Esophagus squamous epithelium (tissue), 4 donors: Measurements from ENCODE around the gene RIPOR2.

ENCODE experiments used
- POLR2A ChIP-seq, 4 donors: fragments of 450-650 bp; IDR thresholded peaks; one replicate each; pipeline ENCODE4 v1.6.1; 2017; ENCODE audit warnings: antibody characterized with exemption in 4 of 4, mild to moderate bottlenecking in 4 of 4, moderate library complexity in 3 of 4
- TF ChIP-seq, protein P1 (sequence below), 6 experiments: fragments of 450-650 bp in 4 of 6; fragments of 200-600 bp in 2 of 6; sonication (generic) in 2 of 6; IDR thresholded peaks; one replicate each; pipeline ENCODE4 v1.5.1; 2016 to 2019; ENCODE audit warnings: antibody characterized with exemption in 6 of 6, mild to moderate bottlenecking in 4 of 6, moderate library complexity in 4 of 6

DNA sequence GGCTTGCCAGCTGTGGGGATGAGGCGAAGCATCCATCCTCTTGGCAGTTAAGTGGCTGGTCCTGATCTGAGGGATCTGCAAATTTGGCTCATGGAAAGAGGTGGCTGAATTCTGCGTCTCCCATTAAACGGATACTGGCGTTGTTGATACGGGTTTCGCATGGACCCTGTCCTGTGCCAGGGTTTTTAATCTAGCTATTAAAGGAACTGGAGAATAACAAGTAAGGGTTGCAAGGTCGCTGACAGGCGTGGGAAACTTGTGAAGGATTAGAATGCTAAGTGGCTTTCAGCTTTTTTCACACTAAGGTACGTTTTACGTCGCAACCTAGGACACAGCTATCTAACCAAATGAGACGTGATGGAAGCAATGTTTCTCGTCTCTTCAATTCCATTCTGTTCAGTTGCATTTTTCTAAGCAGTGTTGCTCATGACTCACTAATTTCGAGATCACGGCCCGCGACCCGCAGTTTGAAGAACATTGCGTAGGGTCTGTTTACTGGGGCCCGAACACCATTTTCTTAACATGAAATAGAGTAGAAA lies 160.2 kb downstream of the RIPOR2 start:
- TF ChIP-seq, protein P1, sequence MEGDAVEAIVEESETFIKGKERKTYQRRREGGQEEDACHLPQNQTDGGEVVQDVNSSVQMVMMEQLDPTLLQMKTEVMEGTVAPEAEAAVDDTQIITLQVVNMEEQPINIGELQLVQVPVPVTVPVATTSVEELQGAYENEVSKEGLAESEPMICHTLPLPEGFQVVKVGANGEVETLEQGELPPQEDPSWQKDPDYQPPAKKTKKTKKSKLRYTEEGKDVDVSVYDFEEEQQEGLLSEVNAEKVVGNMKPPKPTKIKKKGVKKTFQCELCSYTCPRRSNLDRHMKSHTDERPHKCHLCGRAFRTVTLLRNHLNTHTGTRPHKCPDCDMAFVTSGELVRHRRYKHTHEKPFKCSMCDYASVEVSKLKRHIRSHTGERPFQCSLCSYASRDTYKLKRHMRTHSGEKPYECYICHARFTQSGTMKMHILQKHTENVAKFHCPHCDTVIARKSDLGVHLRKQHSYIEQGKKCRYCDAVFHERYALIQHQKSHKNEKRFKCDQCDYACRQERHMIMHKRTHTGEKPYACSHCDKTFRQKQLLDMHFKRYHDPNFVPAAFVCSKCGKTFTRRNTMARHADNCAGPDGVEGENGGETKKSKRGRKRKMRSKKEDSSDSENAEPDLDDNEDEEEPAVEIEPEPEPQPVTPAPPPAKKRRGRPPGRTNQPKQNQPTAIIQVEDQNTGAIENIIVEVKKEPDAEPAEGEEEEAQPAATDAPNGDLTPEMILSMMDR (IDR thresholded peaks at IDR 0.05) = no peak
- TF ChIP-seq POLR2A (IDR thresholded peaks at IDR 0.05) = no peak
